ENCODE results near the gene NDUFAB1. TPM values are rescaled to one million over a fixed set of nuclear protein-coding genes. Genes with fewer than 3 reads are reported as not detected.

The NDUFAB1 gene
- total RNA-seq, 1 donor from 2014 or later: 75.9 TPM

DNA sequence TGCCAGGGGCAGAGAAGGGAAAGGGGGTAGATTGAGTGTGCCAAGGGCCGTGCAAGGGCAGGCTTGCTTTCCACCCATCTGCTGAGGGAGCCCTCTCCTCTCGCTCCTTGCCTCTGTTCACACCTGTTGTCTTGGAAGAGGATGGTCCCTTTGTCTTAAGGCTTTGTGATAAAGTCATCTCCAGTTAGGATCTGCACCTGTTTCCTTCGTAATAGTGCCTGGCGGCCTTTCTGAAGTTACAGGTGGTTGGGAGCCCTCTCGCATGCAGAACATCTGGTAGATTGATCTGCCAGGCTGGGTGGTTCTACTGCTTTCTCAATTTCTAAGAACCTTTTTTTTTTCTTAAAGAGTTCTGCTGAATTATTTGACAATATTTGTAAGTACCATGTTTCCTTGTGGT, 22.3 kb downstream of the NDUFAB1 start:
- Mint-ChIP-seq H3K4me1 (ENCODE audit: low read depth) (no peaks in the 10 kb centered on the region), H3K27ac (no peak overlapping the region), H3K27me3 (no peaks in the 10 kb centered on the region), H3K36me3 (ENCODE audit: insufficient read depth) (peaks cover 17% of the 10 kb centered on the region), H3K9me3 (ENCODE audit: low read depth) (no peaks in the 10 kb centered on the region), H3K4me3 (ENCODE audit: low read depth) (no peak overlapping the region)
- TF ChIP-seq, protein P1, sequence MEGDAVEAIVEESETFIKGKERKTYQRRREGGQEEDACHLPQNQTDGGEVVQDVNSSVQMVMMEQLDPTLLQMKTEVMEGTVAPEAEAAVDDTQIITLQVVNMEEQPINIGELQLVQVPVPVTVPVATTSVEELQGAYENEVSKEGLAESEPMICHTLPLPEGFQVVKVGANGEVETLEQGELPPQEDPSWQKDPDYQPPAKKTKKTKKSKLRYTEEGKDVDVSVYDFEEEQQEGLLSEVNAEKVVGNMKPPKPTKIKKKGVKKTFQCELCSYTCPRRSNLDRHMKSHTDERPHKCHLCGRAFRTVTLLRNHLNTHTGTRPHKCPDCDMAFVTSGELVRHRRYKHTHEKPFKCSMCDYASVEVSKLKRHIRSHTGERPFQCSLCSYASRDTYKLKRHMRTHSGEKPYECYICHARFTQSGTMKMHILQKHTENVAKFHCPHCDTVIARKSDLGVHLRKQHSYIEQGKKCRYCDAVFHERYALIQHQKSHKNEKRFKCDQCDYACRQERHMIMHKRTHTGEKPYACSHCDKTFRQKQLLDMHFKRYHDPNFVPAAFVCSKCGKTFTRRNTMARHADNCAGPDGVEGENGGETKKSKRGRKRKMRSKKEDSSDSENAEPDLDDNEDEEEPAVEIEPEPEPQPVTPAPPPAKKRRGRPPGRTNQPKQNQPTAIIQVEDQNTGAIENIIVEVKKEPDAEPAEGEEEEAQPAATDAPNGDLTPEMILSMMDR (IDR thresholded peaks at IDR 0.05; ENCODE audit: unreplicated experiment): no peak
- DNase-seq (ENCODE audit: low spot score, unreplicated experiment): no peak

DNA sequence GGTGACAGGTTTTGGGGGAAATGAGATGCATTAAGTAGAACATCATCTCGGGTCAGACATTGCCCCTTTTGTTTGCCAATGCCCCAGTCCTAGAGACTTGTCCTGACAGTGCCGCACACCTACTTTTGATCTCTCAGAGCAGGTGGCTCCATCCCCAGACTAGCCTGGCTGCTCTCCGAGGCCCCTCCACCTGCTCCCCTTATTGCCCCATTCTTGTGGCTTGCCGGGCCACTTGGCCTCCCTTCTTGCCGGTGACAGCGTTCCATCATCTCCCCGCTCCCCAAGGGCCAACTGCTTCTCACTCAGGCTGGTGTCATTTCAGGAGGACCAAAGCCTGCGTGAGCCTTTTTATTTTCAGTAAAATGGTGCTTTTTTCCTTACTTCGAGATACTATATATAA, 23.7 kb downstream of the NDUFAB1 start:
- H3K4me3 Mint-ChIP-seq (ENCODE audit: low read depth): no peak overlapping the region
- no peak overlapping the region for H3K27ac Mint-ChIP-seq
- no peak for DNase-seq (ENCODE audit: low spot score, unreplicated experiment)
- no peaks in the 10 kb centered on the region for H3K27me3 Mint-ChIP-seq
- no peaks in the 10 kb centered on the region for H3K4me1 Mint-ChIP-seq (ENCODE audit: low read depth)
- peaks cover 18% of the 10 kb centered on the region for H3K36me3 Mint-ChIP-seq (ENCODE audit: insufficient read depth)
- no peaks in the 10 kb centered on the region for H3K9me3 Mint-ChIP-seq (ENCODE audit: low read depth)
- TF ChIP-seq, protein P1 (IDR thresholded peaks at IDR 0.05; ENCODE audit: unreplicated experiment): no peak

DNA sequence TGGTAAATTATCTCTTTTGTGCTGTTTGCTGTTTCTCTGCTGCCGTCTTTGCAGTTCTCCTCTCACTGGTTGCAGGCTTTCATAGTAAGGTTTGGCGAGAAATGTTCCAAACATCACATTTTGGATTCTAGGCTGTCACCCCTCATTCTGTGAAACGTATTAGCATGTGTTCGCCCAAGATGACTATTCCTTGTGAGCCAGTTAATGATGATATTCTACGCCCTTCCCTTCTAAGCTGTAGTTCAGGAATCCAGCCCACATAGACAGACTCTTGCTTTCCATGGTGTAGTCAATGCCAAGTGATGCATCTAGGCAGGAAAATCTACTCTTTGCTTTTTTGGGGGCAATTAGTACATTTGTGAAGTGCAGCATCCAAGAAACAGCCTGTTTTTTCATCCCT, 24.2 kb downstream of the NDUFAB1 start:
- TF ChIP-seq, protein P1 (IDR thresholded peaks at IDR 0.05; ENCODE audit: unreplicated experiment): no peak
- no peaks in the 10 kb centered on the region for H3K4me1 Mint-ChIP-seq (ENCODE audit: low read depth)
- no peak overlapping the region for H3K4me3 Mint-ChIP-seq (ENCODE audit: low read depth)
- H3K9me3 Mint-ChIP-seq (ENCODE audit: low read depth): no peaks in the 10 kb centered on the region
- H3K27ac Mint-ChIP-seq: no peak overlapping the region
- no peaks in the 10 kb centered on the region for H3K27me3 Mint-ChIP-seq
- DNase-seq (ENCODE audit: low spot score, unreplicated experiment): no peak
- peaks cover 18% of the 10 kb centered on the region for H3K36me3 Mint-ChIP-seq (ENCODE audit: insufficient read depth)

DNA sequence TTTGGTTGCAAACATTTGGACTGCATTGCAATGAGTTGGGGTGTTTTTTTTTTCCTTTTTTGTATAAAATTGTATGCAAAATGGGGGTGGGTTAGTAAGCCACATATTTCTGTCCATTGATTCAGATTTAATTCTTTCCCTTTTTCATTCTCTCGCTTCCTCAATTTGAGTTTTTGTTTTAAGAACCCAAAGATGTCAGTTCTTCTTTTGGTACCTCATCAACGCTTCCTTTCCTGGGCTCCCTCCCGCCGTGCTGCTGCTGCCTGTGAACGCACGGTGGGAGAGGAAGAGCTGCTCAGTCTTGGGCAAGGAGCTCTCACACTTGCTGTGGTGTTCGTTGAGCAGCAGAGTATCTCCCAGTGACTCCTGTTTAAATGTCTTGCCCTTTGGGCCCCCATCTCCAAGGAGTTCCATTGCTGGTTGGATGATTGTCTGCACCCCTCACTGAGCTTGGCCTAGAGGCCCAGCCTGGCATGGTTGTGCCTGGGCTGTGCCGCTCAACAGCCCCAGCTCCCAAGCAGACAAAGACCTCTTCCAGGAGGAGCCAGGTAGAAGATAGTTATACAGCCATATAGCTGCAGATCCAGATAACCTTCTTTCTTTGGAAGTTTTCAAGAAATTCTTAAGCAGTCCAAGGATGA, 25.0 kb downstream of the NDUFAB1 start:
- DNase-seq (ENCODE audit: low spot score, unreplicated experiment): no peak
- Mint-ChIP-seq H3K27me3 (no peaks in the 10 kb centered on the region), H3K36me3 (ENCODE audit: insufficient read depth) (peaks cover 21% of the 10 kb centered on the region), H3K4me1 (ENCODE audit: low read depth) (no peaks in the 10 kb centered on the region), H3K4me3 (ENCODE audit: low read depth) (no peak overlapping the region), H3K27ac (no peak overlapping the region), H3K9me3 (ENCODE audit: low read depth) (no peaks in the 10 kb centered on the region)
- TF ChIP-seq, protein P1 (IDR thresholded peaks at IDR 0.05; ENCODE audit: unreplicated experiment): no peak

DNA sequence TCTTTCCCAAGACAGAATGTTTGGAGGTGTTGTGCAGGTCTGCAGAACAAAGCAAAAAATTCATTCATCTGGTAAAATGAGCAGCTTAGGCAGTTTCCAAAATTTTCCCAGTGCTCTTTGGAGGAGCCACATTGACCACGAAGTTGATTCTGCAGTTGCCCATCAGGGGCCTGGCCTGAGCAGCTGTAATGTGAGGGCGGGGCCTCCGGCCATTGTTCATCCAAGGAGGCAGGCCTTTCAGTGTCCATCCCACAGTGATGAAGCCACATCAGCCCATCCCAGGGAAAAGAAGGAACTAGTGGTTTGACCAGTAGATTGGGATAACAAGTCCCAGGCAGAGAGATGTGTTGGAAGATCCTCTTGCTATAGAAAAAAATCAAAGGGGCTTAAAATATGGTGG, 28.5 kb downstream of the NDUFAB1 start:
- no peaks in the 10 kb centered on the region for H3K4me1 Mint-ChIP-seq (ENCODE audit: low read depth)
- DNase-seq (ENCODE audit: low spot score, unreplicated experiment): no peak
- H3K36me3 Mint-ChIP-seq (ENCODE audit: insufficient read depth): peaks cover 35% of the 10 kb centered on the region
- TF ChIP-seq, protein P1 (IDR thresholded peaks at IDR 0.05; ENCODE audit: unreplicated experiment): no peak
- no peak overlapping the region for H3K4me3 Mint-ChIP-seq (ENCODE audit: low read depth)
- no peak overlapping the region for H3K27ac Mint-ChIP-seq
- no peaks in the 10 kb centered on the region for H3K9me3 Mint-ChIP-seq (ENCODE audit: low read depth)
- no peaks in the 10 kb centered on the region for H3K27me3 Mint-ChIP-seq

All from progenitor cell of endocrine pancreas (in vitro differentiated cells).